ENCODE data around the gene CALML4. TPM values are rescaled to one million over a fixed set of nuclear protein-coding genes. Genes with fewer than 3 reads are reported as not detected.

CALML4 gene
- total and polyA plus RNA-seq, 2 donors (not counting 3 experiments of a cell fraction or from before 2014, with no cell fraction given) = 2.6 to 10.1 TPM

- Histone ChIP-seq H3K4me3 (replicated peaks in 1 of 3; ENCODE audit: insufficient read depth in 1 of 3, low read depth in 1 of 3, low read length in 3 of 3) (no peak overlapping the region), H2AFZ (ENCODE audit: low read depth, low read length) (no peak overlapping the region), H3K9ac (replicated peaks; ENCODE audit: extremely low read depth, insufficient read depth, low read length) (no peak overlapping the region), H3K4me2 (ENCODE audit: insufficient read depth, low read length) (no peak overlapping the region), H3K4me1 (ENCODE audit: control insufficient read depth, extremely low read depth, insufficient read depth, low read length) (no peaks in the 10 kb centered on the region), H3K27ac (ENCODE audit: insufficient read depth, low read depth, low read length) (no peak overlapping the region), H3K9me1 (replicated peaks; ENCODE audit: control insufficient read depth, extremely low read depth, insufficient read depth, low read length) (no peaks in the 10 kb centered on the region), H3K9me3 (replicated peaks; ENCODE audit: control insufficient read depth, insufficient read depth, low read length) (no peaks in the 10 kb centered on the region), H4K20me1 (replicated peaks; ENCODE audit: control insufficient read depth, extremely low read depth, insufficient read depth, low read length) (peaks cover under 1% of the 10 kb centered on the region), H3K36me3 (ENCODE audit: control insufficient read depth in 2 of 2, extremely low read depth in 1 of 2, insufficient read depth in 2 of 2, low read length in 2 of 2) (peaks cover 0 to 5% of the 10 kb centered on the region in 2 experiments), H3K27me3 (ENCODE audit: control insufficient read depth in 2 of 2, insufficient read depth in 2 of 2, low read length in 2 of 2) (no peaks in the 10 kb centered on the region), H3K79me2 (ENCODE audit: control insufficient read depth, insufficient read depth, low read length) (peaks cover 2% of the 10 kb centered on the region)
- ChIA-PET CTCF (interaction anchor here (2.1 kb wide), 1 partner anchor 17 kb away, joined by 4 read pairs; no protein-coding TSS in a partner anchor), POLR2A (no interaction called here)
- dilution Hi-C loops (cut with MboI; ENCODE audit: extremely low pct_ligation_motif_present, low sequenced_read_pairs) (no loop called here), intact Hi-C loops (cut with micrococcal nuclease) (loop anchor here (10.0 kb wide), 1 partner anchor 185 kb away; no protein-coding TSS in a partner anchor)
- TF ChIP-seq MAX (IDR thresholded peaks at IDR 0.05; ENCODE audit: insufficient read depth, insufficient read length) (no peak), FOS (IDR thresholded peaks at IDR 0.05; ENCODE audit: borderline replicate concordance, insufficient read depth, low read length) (no peak), JUN (IDR thresholded peaks at IDR 0.05; ENCODE audit: borderline replicate concordance, insufficient read depth, insufficient read length, low read depth) (no peak), POLR2AphosphoS5 (IDR thresholded peaks at IDR 0.05; ENCODE audit: insufficient read depth, low read depth, low read length) (no peak), MYC (IDR thresholded peaks at IDR 0.05; ENCODE audit: low read depth, low read length) (no peak), CTCF (IDR thresholded peaks at IDR 0.05; ENCODE audit: extremely low read depth in 1 of 2, insufficient read depth in 1 of 2, low read depth in 1 of 2, low read length in 2 of 2) (no peak)
- BruUV-seq (replicated peaks) = no TSS peak
- no peak for FAIRE-seq
- DNase-seq (ENCODE audit: low read depth, low spot score) = no peak
These were observed 54.9 kb downstream of the CALML4 start for GRCh38 chr15:68150187-68150586.

Measured in endothelial cell of umbilical vein (primary cell).